GM12878 (cell line): Measurements from ENCODE around the gene NKIRAS2. TPM values are rescaled to one million over a fixed set of nuclear protein-coding genes. Genes with fewer than 3 reads are reported as not detected.

Source experiments
- ATAC-seq: fragments of 200-7000 bp; cut with Tn5 transposase; 3 replicates; pipeline ENCODE4 v1.9.1; 2020; ENCODE audit warnings: mild to moderate bottlenecking, moderate library complexity
- BruUV-seq: library from RNA; stranded (reverse); fragments of 400-500 nt; replicated peaks from 2 replicates; lab custom pipeline; 2021; lab: Mats Ljungman, UMichigan
- CTCF ChIA-PET: fragments of 300-600 bp; sonication (Branson Sonifier 250); formaldehyde crosslinking; extraction: SDS; loops from one replicate; lab custom pipeline; 2021; ENCODE audit warnings: inconsistent platforms; lab: Yijun Ruan, JAX
- POLR2A ChIA-PET: fragments of 350-600 bp; formaldehyde crosslinking; extraction: SDS; loops from one replicate; lab custom pipeline; 2021; ENCODE audit warnings: inconsistent platforms; lab: Charles Lee
- RAD21 ChIA-PET: fragments of 300-600 bp; sonication (Branson Sonifier 250); formaldehyde crosslinking; loops from one replicate; lab custom pipeline; 2023; ENCODE audit warnings: antibody characterized with exemption; ENCODE audit not compliant: unreplicated experiment; lab: Charles Lee
- SMC1A ChIA-PET: fragments of 300-600 bp; sonication (Branson Sonifier 250); formaldehyde crosslinking; loops from one replicate; lab custom pipeline; 2023; ENCODE audit not compliant: unreplicated experiment, uncharacterized antibody; lab: Charles Lee
- DNase-seq: peaks from one replicate; pipeline ENCODE4 v3.0.0-alpha.2; 2011; ENCODE audit warnings: low read depth, low spot score
- FAIRE-seq: peaks from 3 replicates; lab custom pipeline; 2011; peaks lifted over from hg19 to GRCh38; lab: Jason Lieb, UNC
- H2AFZ ChIP-seq: 2 replicates; pipeline ENCODE4 v1.6.0; 2011; ENCODE audit warnings: low read depth, low read length, control low read depth; ENCODE audit not compliant: control insufficient read depth
- H3K27ac ChIP-seq: 2 replicates; pipeline ENCODE4 v1.5.1; 2011; ENCODE audit warnings: control low read depth; ENCODE audit not compliant: control insufficient read depth, insufficient read depth
- H3K27me3 ChIP-seq, 2 experiments: replicated peaks in 1 of 2; 2 replicates each; pipeline versions ENCODE4 v1.6.0 to v1.6.1; 2011; ENCODE audit warnings: low read length in 1 of 2; ENCODE audit not compliant: control insufficient read depth in 2 of 2, insufficient read depth in 2 of 2
- H3K36me3 ChIP-seq, 2 experiments: 2 replicates each; pipeline ENCODE4 v1.5.1; 2011; ENCODE audit warnings: low read length in 1 of 2; ENCODE audit not compliant: control insufficient read depth in 2 of 2, insufficient read depth in 2 of 2
- H3K4me1 ChIP-seq: 2 replicates; pipeline ENCODE4 v1.6.1; 2011; ENCODE audit warnings: mild to moderate bottlenecking, low read length, moderate library complexity, mixed read lengths; ENCODE audit not compliant: control insufficient read depth, insufficient read depth
- H3K4me2 ChIP-seq: 2 replicates; pipeline ENCODE4 v1.6.0; 2011; ENCODE audit warnings: control low read depth; ENCODE audit not compliant: control insufficient read depth, insufficient read depth
- H3K4me3 ChIP-seq: fragments of 200-600 bp; sonication (generic); 2 replicates; pipeline ENCODE4 v1.5.1; 2016
- H3K79me2 ChIP-seq: 2 replicates; pipeline ENCODE4 v1.6.0; 2011; ENCODE audit warnings: low read length; ENCODE audit not compliant: control insufficient read depth, insufficient read depth
- H3K9ac ChIP-seq: 2 replicates; pipeline ENCODE4 v1.8.0; 2011; ENCODE audit warnings: low read length, control low read depth, mixed read lengths; ENCODE audit not compliant: control insufficient read depth, insufficient read depth
- H3K9me3 ChIP-seq: replicated peaks from 3 replicates; pipeline ENCODE4 v1.5.1; 2011; ENCODE audit warnings: mild to moderate bottlenecking, low read length; ENCODE audit not compliant: control insufficient read depth, insufficient read depth
- H4K20me1 ChIP-seq: 2 replicates; pipeline ENCODE4 v1.6.0; 2011; ENCODE audit not compliant: control insufficient read depth, insufficient read depth
- ASH2L ChIP-seq: fragments of 300-600, 200-600 bp; sonication (generic); IDR thresholded peaks from 2 replicates; pipeline ENCODE4 v1.6.1; 2017; ENCODE audit warnings: low read depth, mild to moderate bottlenecking, borderline replicate concordance
- EED ChIP-seq: sonication (generic); IDR thresholded peaks from 2 replicates; pipeline ENCODE4 v1.6.1; 2016; ENCODE audit warnings: antibody characterized with exemption, low read depth
- ESRRA ChIP-seq: IDR thresholded peaks from 2 replicates; pipeline ENCODE4 v1.6.1; 2012; ENCODE audit warnings: mild to moderate bottlenecking, low read length, improper control_type of control experiment
- KLF5 ChIP-seq: fragments of 450-650 bp; IDR thresholded peaks from 2 replicates; pipeline ENCODE4 v1.6.1; 2014; ENCODE audit warnings: mild to moderate bottlenecking; ENCODE audit not compliant: partially characterized antibody
- NBN ChIP-seq: fragments of 450-650 bp; IDR thresholded peaks from 2 replicates; pipeline ENCODE4 v1.6.1; 2016
- NRF1 ChIP-seq: conservative IDR thresholded peaks from 2 replicates; pipeline ENCODE4 v1.6.1; 2011; ENCODE audit warnings: mild to moderate bottlenecking, low read depth, low read length, improper control_type of control experiment
- RBBP5 ChIP-seq: fragments of 200-600 bp; sonication (generic); conservative IDR thresholded peaks from 2 replicates; pipeline ENCODE4 v1.6.1; 2016
- TAF1 ChIP-seq: IDR thresholded peaks from 2 replicates; pipeline ENCODE4 v1.6.1; 2011; ENCODE audit warnings: mild to moderate bottlenecking, low read depth, low read length, borderline replicate concordance
- TBL1XR1 ChIP-seq: IDR thresholded peaks from 2 replicates; pipeline ENCODE4 v1.6.1; 2012; ENCODE audit warnings: low read depth, low read length, improper control_type of control experiment
- TCF3 ChIP-seq: IDR thresholded peaks from 2 replicates; pipeline ENCODE4 v1.6.1; 2012; ENCODE audit warnings: low read depth, mild to moderate bottlenecking, low read length, borderline replicate concordance; ENCODE audit not compliant: insufficient read depth
- YY1 ChIP-seq: IDR thresholded peaks from 2 replicates; pipeline ENCODE4 v1.6.1; 2011; ENCODE audit warnings: low read depth, mild to moderate bottlenecking, low read length
- ZSCAN29 ChIP-seq: fragments of 450-650 bp; IDR thresholded peaks from 2 replicates; pipeline ENCODE4 v1.6.1; 2017; ENCODE audit warnings: mild to moderate bottlenecking, moderate library complexity
- whole genome bisulfite sequencing: methylation state at CpG from one replicate; pipeline ENCODE4 v1.1.6; 2016; ENCODE audit warnings: low lambda C conversion rate; ENCODE audit not compliant: insufficient replicate concordance, insufficient coverage; ENCODE audit errors: missing lambda C conversion rate; 5-methylcytosine and 5-hydroxymethylcytosine counted together
- in situ Hi-C: fragments of 300-500 bp; cut with MboI; formaldehyde crosslinking; loops from 9 replicates; pipeline ENCODE4 v1.14.3; 2018; ENCODE audit warnings: mixed read lengths
- intact Hi-C: fragments of 100-400 bp; cut with micrococcal nuclease; formaldehyde crosslinking; loops from one replicate; pipeline ENCODE4 v1.14.2; 2022; ENCODE audit not compliant: unreplicated experiment
- polyA plus RNA-seq, 11 experiments: library from polyadenylated mRNA; depleted of rRNA in 4 of 11; unstranded in 6 of 11; stranded (reverse) in 5 of 11; fragments of >200 nt; fragmentation: Nextera tagmentation in 4 of 11; fragmentation: Illumina TruSeq in 1 of 11; extraction: Ambion mirVana in 4 of 11; extraction: Trizol in 1 of 11; gene quantifications; 1 replicate in 1 of 11; 2 replicates in 10 of 11; pipeline versions ENCODE4 v1.2.1 to v1.2.3, GENCODE V29; 2011 to 2016; ENCODE audit warnings: inconsistent platforms in 2 of 11, missing spikeins in 2 of 11, low read depth in 1 of 11
- total RNA-seq, 4 experiments: library from RNA; depleted of rRNA in 3 of 4; stranded (reverse); fragments of >200 nt in 3 of 4; fragmentation: Illumina TruSeq in 1 of 4; extraction: Trizol in 1 of 4; gene quantifications; 2 replicates each; pipeline versions ENCODE4 v1.2.1 to v1.2.3, GENCODE V29; 2013 to 2021
- TF ChIP-seq, protein P1 (sequence below): fragments of 450-650 bp; IDR thresholded peaks from 2 replicates; pipeline ENCODE4 v1.6.1; 2017; ENCODE audit warnings: mild to moderate bottlenecking, moderate library complexity
- TF ChIP-seq, protein P2 (sequence below): fragments of 150-350 bp; IDR thresholded peaks from 2 replicates; pipeline ENCODE4 v1.6.1; 2016; ENCODE audit warnings: low read depth, low read length
- TF ChIP-seq, protein P3 (sequence below): fragments of 450-650 bp; IDR thresholded peaks from 2 replicates; pipeline ENCODE4 v1.6.1; 2018; ENCODE audit warnings: borderline replicate concordance, mild to moderate bottlenecking; ENCODE audit not compliant: partially characterized antibody

The NKIRAS2 gene
- total and polyA plus RNA-seq, 10 of the 15 experiments (the other 5 are each of a cell fraction or from before 2014, with no cell fraction given) = 6.4 to 49.7 (median 27.2) TPM

DNA sequence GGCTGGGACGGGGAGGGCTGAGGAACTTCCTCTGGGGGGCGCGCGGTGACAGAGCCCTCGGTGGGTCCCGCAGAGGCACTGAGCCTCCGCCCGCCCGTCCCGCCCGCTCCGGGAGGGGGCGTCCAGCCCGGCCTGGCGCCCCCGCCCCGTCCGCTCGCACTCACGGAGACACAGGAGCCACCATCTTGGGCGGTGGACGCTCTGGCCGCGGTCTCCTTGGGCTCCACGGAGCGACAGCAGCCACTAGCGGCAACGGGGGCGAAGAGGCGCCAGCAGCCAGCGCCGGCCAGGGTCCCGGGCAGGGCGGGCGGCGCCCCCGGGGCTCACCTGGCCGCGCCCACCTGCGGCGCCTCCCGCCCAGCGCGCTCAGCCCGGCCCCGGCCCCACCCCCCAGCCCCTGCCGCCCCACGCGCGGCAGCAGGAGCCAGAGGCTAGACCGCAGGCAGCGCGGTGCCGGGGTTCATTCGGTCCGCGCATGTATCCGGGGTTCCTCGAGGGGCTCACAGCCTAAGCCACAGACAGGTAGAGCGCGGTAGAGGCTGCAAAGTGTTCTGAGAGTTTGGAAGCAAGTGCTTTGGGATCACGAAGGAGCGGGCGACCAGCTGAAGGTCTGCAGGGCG, 30.6 kb downstream of the NKIRAS2 start, which contains the start of gene C17orf113:
Gene C17orf113 (minus strand): TSS at position 209 of the 620 bp plus-strand sequence. CDS start 7,225 bp downstream, outside the sequence.
- no peak for DNase-seq
- ChIA-PET RAD21 (no interaction called here), POLR2A (no interaction called here)
- TF ChIP-seq NBN (no peak), EED (no peak), ASH2L (no peak), RBBP5 (no peak), TBL1XR1 (no peak), ZSCAN29 (no peak), TCF3 (no peak), ESRRA (no peak), YY1 (peak; percentile 90), TAF1 (no peak), KLF5 (no peak), NRF1 (no peak)
- TF ChIP-seq, protein P1, sequence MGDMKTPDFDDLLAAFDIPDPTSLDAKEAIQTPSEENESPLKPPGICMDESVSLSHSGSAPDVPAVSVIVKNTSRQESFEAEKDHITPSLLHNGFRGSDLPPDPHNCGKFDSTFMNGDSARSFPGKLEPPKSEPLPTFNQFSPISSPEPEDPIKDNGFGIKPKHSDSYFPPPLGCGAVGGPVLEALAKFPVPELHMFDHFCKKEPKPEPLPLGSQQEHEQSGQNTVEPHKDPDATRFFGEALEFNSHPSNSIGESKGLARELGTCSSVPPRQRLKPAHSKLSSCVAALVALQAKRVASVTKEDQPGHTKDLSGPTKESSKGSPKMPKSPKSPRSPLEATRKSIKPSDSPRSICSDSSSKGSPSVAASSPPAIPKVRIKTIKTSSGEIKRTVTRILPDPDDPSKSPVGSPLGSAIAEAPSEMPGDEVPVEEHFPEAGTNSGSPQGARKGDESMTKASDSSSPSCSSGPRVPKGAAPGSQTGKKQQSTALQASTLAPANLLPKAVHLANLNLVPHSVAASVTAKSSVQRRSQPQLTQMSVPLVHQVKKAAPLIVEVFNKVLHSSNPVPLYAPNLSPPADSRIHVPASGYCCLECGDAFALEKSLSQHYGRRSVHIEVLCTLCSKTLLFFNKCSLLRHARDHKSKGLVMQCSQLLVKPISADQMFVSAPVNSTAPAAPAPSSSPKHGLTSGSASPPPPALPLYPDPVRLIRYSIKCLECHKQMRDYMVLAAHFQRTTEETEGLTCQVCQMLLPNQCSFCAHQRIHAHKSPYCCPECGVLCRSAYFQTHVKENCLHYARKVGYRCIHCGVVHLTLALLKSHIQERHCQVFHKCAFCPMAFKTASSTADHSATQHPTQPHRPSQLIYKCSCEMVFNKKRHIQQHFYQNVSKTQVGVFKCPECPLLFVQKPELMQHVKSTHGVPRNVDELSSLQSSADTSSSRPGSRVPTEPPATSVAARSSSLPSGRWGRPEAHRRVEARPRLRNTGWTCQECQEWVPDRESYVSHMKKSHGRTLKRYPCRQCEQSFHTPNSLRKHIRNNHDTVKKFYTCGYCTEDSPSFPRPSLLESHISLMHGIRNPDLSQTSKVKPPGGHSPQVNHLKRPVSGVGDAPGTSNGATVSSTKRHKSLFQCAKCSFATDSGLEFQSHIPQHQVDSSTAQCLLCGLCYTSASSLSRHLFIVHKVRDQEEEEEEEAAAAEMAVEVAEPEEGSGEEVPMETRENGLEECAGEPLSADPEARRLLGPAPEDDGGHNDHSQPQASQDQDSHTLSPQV = no peak
- TF ChIP-seq, protein P2, sequence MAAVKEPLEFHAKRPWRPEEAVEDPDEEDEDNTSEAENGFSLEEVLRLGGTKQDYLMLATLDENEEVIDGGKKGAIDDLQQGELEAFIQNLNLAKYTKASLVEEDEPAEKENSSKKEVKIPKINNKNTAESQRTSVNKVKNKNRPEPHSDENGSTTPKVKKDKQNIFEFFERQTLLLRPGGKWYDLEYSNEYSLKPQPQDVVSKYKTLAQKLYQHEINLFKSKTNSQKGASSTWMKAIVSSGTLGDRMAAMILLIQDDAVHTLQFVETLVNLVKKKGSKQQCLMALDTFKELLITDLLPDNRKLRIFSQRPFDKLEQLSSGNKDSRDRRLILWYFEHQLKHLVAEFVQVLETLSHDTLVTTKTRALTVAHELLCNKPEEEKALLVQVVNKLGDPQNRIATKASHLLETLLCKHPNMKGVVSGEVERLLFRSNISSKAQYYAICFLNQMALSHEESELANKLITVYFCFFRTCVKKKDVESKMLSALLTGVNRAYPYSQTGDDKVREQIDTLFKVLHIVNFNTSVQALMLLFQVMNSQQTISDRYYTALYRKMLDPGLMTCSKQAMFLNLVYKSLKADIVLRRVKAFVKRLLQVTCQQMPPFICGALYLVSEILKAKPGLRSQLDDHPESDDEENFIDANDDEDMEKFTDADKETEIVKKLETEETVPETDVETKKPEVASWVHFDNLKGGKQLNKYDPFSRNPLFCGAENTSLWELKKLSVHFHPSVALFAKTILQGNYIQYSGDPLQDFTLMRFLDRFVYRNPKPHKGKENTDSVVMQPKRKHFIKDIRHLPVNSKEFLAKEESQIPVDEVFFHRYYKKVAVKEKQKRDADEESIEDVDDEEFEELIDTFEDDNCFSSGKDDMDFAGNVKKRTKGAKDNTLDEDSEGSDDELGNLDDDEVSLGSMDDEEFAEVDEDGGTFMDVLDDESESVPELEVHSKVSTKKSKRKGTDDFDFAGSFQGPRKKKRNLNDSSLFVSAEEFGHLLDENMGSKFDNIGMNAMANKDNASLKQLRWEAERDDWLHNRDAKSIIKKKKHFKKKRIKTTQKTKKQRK = no peak
- TF ChIP-seq, protein P3, sequence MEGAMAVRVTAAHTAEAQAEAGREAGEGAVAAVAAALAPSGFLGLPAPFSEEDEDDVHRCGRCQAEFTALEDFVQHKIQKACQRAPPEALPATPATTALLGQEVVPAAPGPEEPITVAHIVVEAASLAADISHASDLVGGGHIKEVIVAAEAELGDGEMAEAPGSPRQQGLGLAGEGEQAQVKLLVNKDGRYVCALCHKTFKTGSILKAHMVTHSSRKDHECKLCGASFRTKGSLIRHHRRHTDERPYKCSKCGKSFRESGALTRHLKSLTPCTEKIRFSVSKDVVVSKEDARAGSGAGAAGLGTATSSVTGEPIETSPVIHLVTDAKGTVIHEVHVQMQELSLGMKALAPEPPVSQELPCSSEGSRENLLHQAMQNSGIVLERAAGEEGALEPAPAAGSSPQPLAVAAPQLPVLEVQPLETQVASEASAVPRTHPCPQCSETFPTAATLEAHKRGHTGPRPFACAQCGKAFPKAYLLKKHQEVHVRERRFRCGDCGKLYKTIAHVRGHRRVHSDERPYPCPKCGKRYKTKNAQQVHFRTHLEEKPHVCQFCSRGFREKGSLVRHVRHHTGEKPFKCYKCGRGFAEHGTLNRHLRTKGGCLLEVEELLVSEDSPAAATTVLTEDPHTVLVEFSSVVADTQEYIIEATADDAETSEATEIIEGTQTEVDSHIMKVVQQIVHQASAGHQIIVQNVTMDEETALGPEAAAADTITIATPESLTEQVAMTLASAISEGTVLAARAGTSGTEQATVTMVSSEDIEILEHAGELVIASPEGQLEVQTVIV = no peak

More for the DNA sequence above, 30.6 kb downstream of the NKIRAS2 start, which contains the start of gene C17orf113:
- Histone ChIP-seq H3K4me1 (no peaks in the 10 kb centered on the region), H3K9ac (peak within 1 kb of the TSS; percentile 7; the same call in 1 of the 2 replicates), H3K36me3 (no peaks in the 10 kb centered on the region), H3K79me2 (no peaks in the 10 kb centered on the region), H3K9me3 (no peaks in the 10 kb centered on the region), H2AFZ (peak within 1 kb of the TSS; percentile 72), H3K27ac (no peak within 1 kb of the TSS), H3K27me3 (peaks cover 4 to 5% of the 10 kb centered on the region in 2 experiments), H3K4me2 (peak within 1 kb of the TSS; percentile 89), H4K20me1 (no peaks in the 10 kb centered on the region), H3K4me3 (peak within 1 kb of the TSS; percentile 52; the same call in 1 of the 2 replicates)
- intact Hi-C loops (no loop called here), in situ Hi-C loops (no loop called here)
- BruUV-seq = no TSS peak
- FAIRE-seq = no peak
- ChIA-PET CTCF (interaction anchor here (1.0 to 1.6 kb wide), 6 partner anchors 14 to 87 kb away, joined by 3 to 5 read pairs (median 4); no protein-coding TSS in a partner anchor), SMC1A (interaction anchor here (0.7 kb wide), 1 partner anchor 69 kb away, joined by 3 read pairs; no protein-coding TSS in a partner anchor)
- 9% methylated on average over 49 of the region's 65 CpGs for WGBS
- peak; percentile 94 for ATAC-seq
